Right renal pelvis (tissue), 4 donors: ENCODE results near the gene RPL23. TPM values are rescaled to one million over a fixed set of nuclear protein-coding genes. Genes with fewer than 3 reads are reported as not detected.
A peak's percentile ranks its signal among the peaks of the same experiment; 100 is the strongest.

Experiments used
- DNase-seq, 4 donors: peaks; one replicate each; pipeline ENCODE4 v3.0.0-alpha.2; 2013; ENCODE audit warnings: low read depth in 4 of 4, low spot score in 3 of 4, missing footprints in 1 of 4
- polyA plus RNA-seq, 4 donors: library from polyadenylated mRNA; unstranded; fragments of 120-200 nt; gene quantifications; one replicate each; pipeline ENCODE4 v1.2.1, GENCODE V29; 2013; ENCODE audit not compliant: insufficient read length in 4 of 4

The RPL23 gene
- polyA plus RNA-seq, 4 donors, result 2,607 to 2,868 (median 2,690) TPM

DNA sequence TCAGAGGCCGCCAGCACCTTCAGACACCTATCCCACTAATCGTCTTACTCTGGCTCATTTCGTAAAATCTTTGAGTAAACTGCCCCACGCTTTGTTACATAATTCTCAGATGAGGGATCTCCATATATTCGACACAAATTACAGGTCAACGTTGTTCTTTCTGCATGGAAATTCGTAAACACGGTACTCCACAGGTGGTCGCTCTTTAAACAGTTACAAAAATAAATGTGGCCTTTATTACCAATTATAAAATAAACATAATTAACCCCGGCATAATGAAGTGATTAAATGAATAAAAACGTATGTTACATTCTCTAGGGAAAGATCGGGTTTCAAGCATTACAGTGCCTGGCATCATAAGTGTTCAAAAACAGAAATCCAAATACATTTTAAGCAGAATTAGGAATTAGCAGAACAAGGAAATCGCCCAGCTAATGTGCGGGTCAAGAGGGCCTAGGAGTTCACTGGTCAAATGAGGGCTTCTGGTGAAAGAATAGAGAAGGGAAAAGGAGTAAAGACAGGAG is 53.2 kb downstream of the RPL23 start:
- no peak for DNase-seq

DNA sequence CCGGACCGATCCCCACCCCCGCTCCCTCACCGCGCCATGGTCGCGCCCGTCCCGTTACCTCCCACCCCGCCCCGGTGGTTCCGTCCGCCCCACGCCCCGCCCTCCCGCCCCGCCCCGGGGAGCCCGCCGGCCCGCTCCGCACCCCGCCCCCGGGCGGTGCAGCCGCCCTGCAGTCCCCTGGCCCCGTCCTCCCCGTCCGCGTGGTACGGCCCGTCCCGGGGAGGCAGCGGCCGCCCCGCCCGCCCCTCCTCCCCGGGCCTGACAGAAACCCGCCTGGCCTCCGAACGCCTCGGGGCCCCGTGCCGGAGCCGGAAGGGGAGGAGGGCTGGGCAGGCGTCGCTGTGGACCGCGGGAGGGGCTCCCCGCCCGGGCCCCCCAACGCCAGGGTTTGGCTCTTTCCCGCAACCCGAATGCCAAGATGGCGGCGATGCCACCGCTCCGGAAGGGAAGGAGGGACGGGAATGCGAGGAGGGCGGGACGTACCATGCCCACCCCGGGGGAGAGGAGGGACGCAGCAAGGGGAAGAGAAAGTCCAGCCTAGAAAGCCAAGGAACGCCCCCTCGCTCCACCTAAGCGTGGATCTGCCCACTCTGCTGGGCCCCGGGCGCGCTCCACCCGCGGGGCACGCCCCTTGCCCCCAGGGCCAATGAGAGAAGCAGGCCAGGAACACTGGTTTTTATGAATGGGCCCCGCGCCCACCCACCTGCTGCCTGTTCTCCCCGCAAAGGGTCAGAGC is 53.9 kb downstream of the RPL23 start, which contains the start of gene PIP4K2B:
TSS of gene PIP4K2B (minus strand) at position 56 of the 736 bp plus-strand sequence. CDS start 132 bp downstream, outside the sequence.
- peak; percentile 92 to 95 (median 93) for DNase-seq

GRCh38 chr17:38798614-38799500 is 54.7 kb downstream of the RPL23 start:
- peak in 3 of 4 donors; percentile 10 to 22 (median 14) for DNase-seq

Other genes starting within 250 kb of the RPL23 start
- 1 to 10 TPM; 3.0 to 5.3 (median 3.7) TPM for gene SRCIN1, start 247.8 kb downstream of the RPL23 start, polyA plus RNA-seq
- 1 to 10 TPM; 1.4 to 1.8 (median 1.5) TPM for gene EPOP, start 178.8 kb downstream of the RPL23 start, polyA plus RNA-seq
- 10 to 100 TPM; 85.2 to 96.4 (median 86.6) TPM for gene MLLT6, start 148.4 kb downstream of the RPL23 start, polyA plus RNA-seq
- 10 to 100 TPM; 11.5 to 17.2 (median 13.0) TPM for gene CISD3, start 123.4 kb downstream of the RPL23 start, polyA plus RNA-seq
- 10 to 100 TPM; 74.4 to 87.1 (median 80.5) TPM for gene PCGF2, start 105.4 kb downstream of the RPL23 start, polyA plus RNA-seq
- gene PSMB3, start 101.0 kb downstream of the RPL23 start, polyA plus RNA-seq, result 100 to 1,000 TPM; 114 to 135 (median 122) TPM
- 10 to 100 TPM; 74.1 to 84.5 (median 81.9) TPM for gene PIP4K2B, start 54.2 kb downstream of the RPL23 start, polyA plus RNA-seq
- 10 to 100 TPM; 22.4 to 27.4 (median 25.4) TPM for gene CWC25, start 28.4 kb downstream of the RPL23 start, polyA plus RNA-seq
- gene LASP1, start 16.3 kb upstream of the RPL23 start, polyA plus RNA-seq, result 100 to 1,000 TPM; 147 to 158 (median 151) TPM
- not detected for gene FBXO47, start 113.7 kb upstream of the RPL23 start, polyA plus RNA-seq